ENCODE measurements around the gene GALM.
"Not testable (repeated sequence)": the region's sequence is repeated elsewhere in the genome, so short reads cannot be mapped to it uniquely, and the experiment has no call there.

GALM gene

GRCh38 chr2:38634684-38635083 is 31.2 kb upstream of the GALM start:
- TF ChIP-seq, protein P1, sequence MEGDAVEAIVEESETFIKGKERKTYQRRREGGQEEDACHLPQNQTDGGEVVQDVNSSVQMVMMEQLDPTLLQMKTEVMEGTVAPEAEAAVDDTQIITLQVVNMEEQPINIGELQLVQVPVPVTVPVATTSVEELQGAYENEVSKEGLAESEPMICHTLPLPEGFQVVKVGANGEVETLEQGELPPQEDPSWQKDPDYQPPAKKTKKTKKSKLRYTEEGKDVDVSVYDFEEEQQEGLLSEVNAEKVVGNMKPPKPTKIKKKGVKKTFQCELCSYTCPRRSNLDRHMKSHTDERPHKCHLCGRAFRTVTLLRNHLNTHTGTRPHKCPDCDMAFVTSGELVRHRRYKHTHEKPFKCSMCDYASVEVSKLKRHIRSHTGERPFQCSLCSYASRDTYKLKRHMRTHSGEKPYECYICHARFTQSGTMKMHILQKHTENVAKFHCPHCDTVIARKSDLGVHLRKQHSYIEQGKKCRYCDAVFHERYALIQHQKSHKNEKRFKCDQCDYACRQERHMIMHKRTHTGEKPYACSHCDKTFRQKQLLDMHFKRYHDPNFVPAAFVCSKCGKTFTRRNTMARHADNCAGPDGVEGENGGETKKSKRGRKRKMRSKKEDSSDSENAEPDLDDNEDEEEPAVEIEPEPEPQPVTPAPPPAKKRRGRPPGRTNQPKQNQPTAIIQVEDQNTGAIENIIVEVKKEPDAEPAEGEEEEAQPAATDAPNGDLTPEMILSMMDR (IDR thresholded peaks at IDR 0.05; ENCODE audit: control extremely low read depth, extremely low read depth, low read depth, missing control alignments), result no peak
- POLR2A ChIA-PET, result interaction anchor here (0.6 kb wide), 1 partner anchor 1685 kb away, joined by 4 read pairs; no protein-coding TSS in a partner anchor
- DNase-seq (ENCODE audit: extremely low spot score), result peak; percentile 71
- CTCF ChIA-PET, result interaction anchor here (0.7 to 2.4 kb wide), 5 partner anchors 14 to 31 kb away, joined by 3 to 13 read pairs (median 3); no protein-coding TSS in a partner anchor

GRCh38 chr2:38635139-38635538 is 30.8 kb upstream of the GALM start:
- TF ChIP-seq, protein P1 (IDR thresholded peaks at IDR 0.05; ENCODE audit: control extremely low read depth, extremely low read depth, low read depth, missing control alignments), result no peak
- POLR2A ChIA-PET, result interaction anchor here (0.6 kb wide), 1 partner anchor 1685 kb away, joined by 4 read pairs; no protein-coding TSS in a partner anchor
- DNase-seq (ENCODE audit: extremely low spot score), result no peak
- CTCF ChIA-PET, result interaction anchor here (0.7 to 2.4 kb wide), 5 partner anchors 13 to 31 kb away, joined by 3 to 13 read pairs (median 3); no protein-coding TSS in a partner anchor

DNA sequence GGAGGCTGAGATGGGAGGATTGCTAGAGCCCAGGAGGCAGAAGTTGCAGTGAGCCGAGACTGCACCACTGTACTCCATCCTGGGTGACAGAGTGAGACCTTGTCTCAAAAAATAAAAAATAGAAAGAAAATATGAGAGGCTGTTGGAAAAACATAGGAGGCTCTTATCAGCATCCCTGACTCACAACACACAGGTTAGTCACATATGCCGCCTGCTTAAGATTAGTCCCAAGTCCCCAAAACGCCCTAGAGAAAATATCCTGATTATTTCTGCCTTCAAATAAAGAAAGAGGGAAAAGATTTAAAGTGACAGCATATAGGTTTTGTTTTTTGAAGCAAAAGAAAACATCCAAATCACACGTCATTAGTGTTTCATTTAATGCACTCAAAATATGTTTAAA is 29.8 kb upstream of the GALM start:
- POLR2A ChIA-PET, result interaction anchor here (0.6 kb wide), 1 partner anchor 479 kb away, joined by 4 read pairs; no protein-coding TSS in a partner anchor
- no peak for DNase-seq (ENCODE audit: extremely low spot score)
- TF ChIP-seq, protein P1 (IDR thresholded peaks at IDR 0.05; ENCODE audit: control extremely low read depth, extremely low read depth, low read depth, missing control alignments), result no peak
- CTCF ChIA-PET, result no interaction called here

DNA sequence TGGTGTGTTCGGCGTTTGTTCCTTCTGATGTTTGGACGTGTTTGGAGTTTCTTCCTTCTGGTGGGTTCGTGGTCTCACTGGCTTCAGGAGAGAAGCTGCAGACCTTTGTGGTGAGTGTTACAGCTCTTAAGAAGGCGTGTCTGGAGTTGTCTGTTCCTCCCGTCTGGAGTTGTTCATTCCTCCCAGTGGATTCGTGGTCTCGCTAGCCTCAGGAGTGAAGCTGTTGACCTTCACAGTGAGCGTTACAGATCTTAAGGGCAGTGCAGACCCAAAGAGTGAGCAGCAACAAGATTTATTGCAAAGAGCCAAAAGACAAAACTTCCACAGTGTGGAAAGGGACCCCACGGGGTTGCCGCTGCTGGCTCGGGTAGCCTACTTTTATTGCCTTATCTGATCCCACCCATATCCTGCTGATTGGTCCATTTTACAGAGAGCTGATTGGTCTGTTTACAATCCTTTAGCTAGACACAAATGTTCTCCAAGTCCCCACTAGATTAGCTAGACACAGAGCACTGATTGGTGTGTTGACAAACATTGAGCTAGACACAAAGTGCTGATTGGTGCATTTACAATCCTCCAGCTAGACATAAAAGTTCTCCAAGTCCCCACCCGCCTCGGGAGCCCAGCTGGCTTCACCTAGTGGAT is 23.4 kb upstream of the GALM start:
- DNase-seq (ENCODE audit: extremely low spot score), result not testable (repeated sequence)
- ChIA-PET CTCF (interaction anchor here (1.6 kb wide), 2 partner anchors 11 to 38 kb away, joined by 4 to 8 read pairs; no protein-coding TSS in a partner anchor), POLR2A (interaction anchor here (0.6 kb wide), 1 partner anchor 92 kb away, joined by 5 read pairs; no protein-coding TSS in a partner anchor)

- DNase-seq (ENCODE audit: extremely low spot score), result no peak
- TF ChIP-seq, protein P1 (IDR thresholded peaks at IDR 0.05; ENCODE audit: control extremely low read depth, extremely low read depth, low read depth, missing control alignments), result no peak
- POLR2A ChIA-PET, result no interaction called here
- CTCF ChIA-PET, result interaction anchor here (1.6 kb wide), 2 partner anchors 10 to 39 kb away, joined by 4 to 8 read pairs; no protein-coding TSS in a partner anchor
Observed at GRCh38 chr2:38643021-38643671, 22.8 kb upstream of the GALM start.

- CTCF ChIA-PET; POLR2A ChIA-PET; DNase-seq (ENCODE audit: extremely low spot score): not testable (repeated sequence)
Observed at GRCh38 chr2:38643683-38644511, 22.0 kb upstream of the GALM start.

DNA sequence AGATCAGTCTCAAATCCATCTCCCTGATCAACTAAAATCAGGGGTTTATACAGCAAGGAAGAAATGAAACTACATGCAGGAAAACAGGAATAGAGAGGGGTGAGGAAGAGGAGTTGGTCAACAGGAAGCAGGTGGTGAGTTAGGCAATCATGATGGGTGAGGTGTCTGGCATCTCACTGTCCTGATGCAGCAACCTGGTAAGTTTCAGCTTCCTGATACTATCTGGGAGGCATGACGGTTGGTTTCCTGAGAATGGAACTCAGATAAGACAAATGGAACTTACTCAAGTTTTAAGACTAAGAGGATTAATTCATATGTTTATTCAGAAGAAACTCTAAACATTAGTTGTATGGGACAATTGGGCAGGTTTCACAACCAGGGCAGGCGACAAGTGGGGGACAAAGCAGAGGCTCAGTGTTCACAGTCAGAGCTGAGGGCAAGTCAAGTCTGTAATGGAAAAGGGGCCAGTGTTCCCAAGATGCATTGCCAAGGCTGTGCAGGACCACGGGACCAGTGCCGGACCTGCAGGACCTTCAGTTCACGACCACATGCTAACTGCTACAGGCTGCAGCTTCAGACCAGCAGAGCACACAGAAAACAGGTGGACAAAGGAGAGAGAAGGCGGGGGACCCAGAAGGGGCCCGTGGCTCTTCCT is 17.7 kb upstream of the GALM start:
- CTCF ChIA-PET, result interaction anchor here (0.9 to 1.6 kb wide), 4 partner anchors 13 to 66 kb away, joined by 3 to 4 read pairs (median 3); partner anchors contain the start of gene GALM
- DNase-seq (ENCODE audit: extremely low spot score), result no peak
- TF ChIP-seq, protein P1 (IDR thresholded peaks at IDR 0.05; ENCODE audit: control extremely low read depth, extremely low read depth, low read depth, missing control alignments), result no peak
- POLR2A ChIA-PET, result no interaction called here
